Measurements from ENCODE around the gene VCPKMT.

GRCh38 chr14:50113381-50114035 is 2.9 kb downstream of the VCPKMT start:
- TF ChIP-seq CTCF (conservative IDR thresholded peaks at IDR 0.05; ENCODE audit: low read length): no peak
- TF ChIP-seq EZH2phosphoT487 (IDR thresholded peaks at IDR 0.05; ENCODE audit: borderline replicate concordance, low read depth, low read length): no peak

Data from OCI-LY7 (cell line).